Liver (tissue), 9 donors: ENCODE results near the gene FRMD4B. TPM values are rescaled to one million over a fixed set of nuclear protein-coding genes. Genes with fewer than 3 reads are reported as not detected.

ENCODE experiments used
- DNase-seq: peaks from one replicate; pipeline ENCODE4 v3.0.0-alpha.2; 2017; ENCODE audit warnings: low spot score
- H3K27ac ChIP-seq, 2 donors: one replicate each; pipeline ENCODE4 v1.7.0; 2013; ENCODE audit warnings: inconsistent platforms in 2 of 2, low read length in 2 of 2, control low read depth in 1 of 2, low read depth in 1 of 2, mild to moderate bottlenecking in 1 of 2
- H3K27me3 ChIP-seq, 4 donors: one replicate each; pipeline versions ENCODE4 v1.6.1 to v1.7.0; 2013; ENCODE audit warnings: low read length in 3 of 4, inconsistent platforms in 1 of 4, mild to moderate bottlenecking in 1 of 4, moderate library complexity in 1 of 4; ENCODE audit not compliant: control insufficient read depth in 4 of 4, insufficient read depth in 4 of 4
- H3K36me3 ChIP-seq, 4 donors: one replicate each; pipeline versions ENCODE4 v1.6.1 to v1.7.0; 2013; ENCODE audit warnings: low read length in 3 of 4, mild to moderate bottlenecking in 3 of 4, low read depth in 1 of 4, moderate library complexity in 1 of 4; ENCODE audit not compliant: control insufficient read depth in 4 of 4, insufficient read depth in 3 of 4
- H3K4me1 ChIP-seq, 4 donors: one replicate each; pipeline versions ENCODE4 v1.6.1 to v1.7.0; 2013; ENCODE audit warnings: low read length in 3 of 4, mild to moderate bottlenecking in 3 of 4, moderate library complexity in 1 of 4; ENCODE audit not compliant: control insufficient read depth in 4 of 4, insufficient read depth in 4 of 4
- H3K4me3 ChIP-seq, 3 donors: one replicate each; pipeline versions ENCODE4 v1.6.1 to v1.7.0; 2013; ENCODE audit warnings: low read length in 3 of 3, control low read depth in 1 of 3, low read depth in 1 of 3, mild to moderate bottlenecking in 1 of 3
- H3K9ac ChIP-seq, 2 donors: one replicate each; pipeline ENCODE4 v1.7.0; 2013; ENCODE audit warnings: low read length in 2 of 2, mild to moderate bottlenecking in 2 of 2, moderate library complexity in 2 of 2, control low read depth in 1 of 2, low read depth in 1 of 2
- H3K9me3 ChIP-seq, 4 donors: one replicate each; pipeline versions ENCODE4 v1.6.1 to v1.7.0; 2013; ENCODE audit warnings: low read length in 3 of 4; ENCODE audit not compliant: control insufficient read depth in 4 of 4
- EGR1 ChIP-seq, 2 donors: IDR thresholded peaks; 2 replicates each; pipeline ENCODE4 v1.6.1; 2016 to 2018; ENCODE audit warnings: antibody characterized with exemption in 2 of 2, low read depth in 2 of 2
- FOXA1 ChIP-seq: IDR thresholded peaks from 2 replicates; pipeline ENCODE4 v1.6.1; 2016; ENCODE audit warnings: antibody characterized with exemption
- FOXA2 ChIP-seq: IDR thresholded peaks from 2 replicates; pipeline ENCODE4 v1.6.1; 2016; ENCODE audit warnings: antibody characterized with exemption
- GABPA ChIP-seq, 2 donors: IDR thresholded peaks in 1 of 2; conservative IDR thresholded peaks in 1 of 2; 2 replicates each; pipeline ENCODE4 v1.6.1; 2016; ENCODE audit warnings: antibody characterized with exemption in 2 of 2, mild to moderate bottlenecking in 1 of 2, moderate library complexity in 1 of 2
- HNF4A ChIP-seq, 2 donors: conservative IDR thresholded peaks; 2 replicates each; pipeline ENCODE4 v1.6.1; 2016; ENCODE audit warnings: antibody characterized with exemption in 2 of 2, mild to moderate bottlenecking in 2 of 2
- HNF4G ChIP-seq: IDR thresholded peaks from 2 replicates; pipeline ENCODE4 v1.6.1; 2016; ENCODE audit warnings: antibody characterized with exemption
- JUND ChIP-seq, 2 donors: IDR thresholded peaks; 2 replicates each; pipeline ENCODE4 v1.6.1; 2016; ENCODE audit warnings: antibody characterized with exemption in 2 of 2
- NR2F2 ChIP-seq: IDR thresholded peaks from 2 replicates; pipeline ENCODE4 v1.6.1; 2016; ENCODE audit warnings: antibody characterized with exemption
- RAD21 ChIP-seq, 2 donors: IDR thresholded peaks; 2 replicates each; pipeline ENCODE4 v1.6.1; 2016; ENCODE audit warnings: antibody characterized with exemption in 2 of 2, mild to moderate bottlenecking in 2 of 2
- RXRA ChIP-seq, 2 donors: IDR thresholded peaks; 2 replicates each; pipeline ENCODE4 v1.6.1; 2017 to 2018; ENCODE audit warnings: antibody characterized with exemption in 2 of 2, mild to moderate bottlenecking in 1 of 2
- SP1 ChIP-seq: IDR thresholded peaks from 2 replicates; pipeline ENCODE4 v1.6.1; 2018; ENCODE audit warnings: antibody characterized with exemption, mild to moderate bottlenecking
- TAF1 ChIP-seq: conservative IDR thresholded peaks from 2 replicates; pipeline ENCODE4 v1.6.1; 2016; ENCODE audit warnings: antibody characterized with exemption, mild to moderate bottlenecking
- YY1 ChIP-seq: IDR thresholded peaks from 2 replicates; pipeline ENCODE4 v1.6.1; 2016; ENCODE audit warnings: antibody characterized with exemption, mild to moderate bottlenecking
- WGBS: extraction: QIAGEN DNeasy Blood & Tissue Kit; methylation state at CpG from one replicate; pipeline ENCODE4 v1.1.7; 2013; 5-methylcytosine and 5-hydroxymethylcytosine counted together
- polyA plus RNA-seq, 2 donors: library from polyadenylated mRNA; stranded (reverse) in 1 of 2; unstranded in 1 of 2; fragments of 200-250 nt in 1 of 2; fragments of >200 nt in 1 of 2; fragmentation: Nextera tagmentation in 1 of 2; extraction: Ambion mirVana in 1 of 2; gene quantifications; one replicate each; pipeline versions ENCODE4 v1.2.1 to v1.2.3, GENCODE V29; 2013 to 2015
- total RNA-seq, 2 donors: library from RNA; depleted of rRNA; stranded (reverse); fragments of >200 nt; gene quantifications; one replicate each; pipeline ENCODE4 v1.2.3, GENCODE V29; 2014
- TF ChIP-seq, protein P1 (sequence below): IDR thresholded peaks from 2 replicates; pipeline ENCODE4 v1.6.1; 2016; ENCODE audit warnings: antibody characterized with exemption
- TF ChIP-seq, protein P2 (sequence below): IDR thresholded peaks from 2 replicates; pipeline ENCODE4 v1.6.1; 2016; ENCODE audit warnings: antibody characterized with exemption
- TF ChIP-seq, protein P3 (sequence below): IDR thresholded peaks from 2 replicates; pipeline ENCODE4 v1.6.1; 2016; ENCODE audit warnings: antibody characterized with exemption, mild to moderate bottlenecking
- TF ChIP-seq, protein P4 (sequence below): IDR thresholded peaks from 2 replicates; pipeline ENCODE4 v1.6.1; 2016; ENCODE audit warnings: antibody characterized with exemption
- TF ChIP-seq, protein P5 (sequence below): fragments of 150-350 bp; IDR thresholded peaks from 2 replicates; pipeline ENCODE4 v1.5.1; 2017; ENCODE audit warnings: improper control_type of control experiment, low read depth, low read length; ENCODE audit not compliant: missing input control
- donor health status: healthy.
- donor health status: healthy.
- donor health status: healthy.
- donor health status: healthy.
- donor health status: healthy.

Gene FRMD4B
- total and polyA plus RNA-seq, 4 donors, result 7.3 to 22.6 (median 15.0) TPM

DNA sequence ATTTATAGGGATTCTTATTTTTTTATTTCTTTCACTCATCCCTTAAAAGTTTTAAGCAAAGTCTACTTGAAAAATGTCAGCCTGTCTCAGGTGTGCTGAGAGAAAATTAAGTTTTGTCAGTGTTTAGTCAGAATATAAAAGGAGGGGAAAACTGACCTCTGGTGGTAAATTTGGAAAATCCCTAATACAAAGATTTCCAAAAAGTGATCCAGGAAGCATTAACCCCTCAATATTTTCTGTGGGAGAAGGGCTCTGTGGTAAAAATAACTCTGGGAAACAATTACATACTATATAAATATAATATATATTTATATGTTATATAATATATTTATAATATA, 41.0 kb upstream of the FRMD4B start:
- Histone ChIP-seq H3K4me1 (no peaks in the 10 kb centered on the region), H3K27ac (no peak overlapping the region), H3K36me3 (no peaks in the 10 kb centered on the region), H3K27me3 (no peaks in the 10 kb centered on the region), H3K9me3 (no peaks in the 10 kb centered on the region), H3K9ac (no peak overlapping the region), H3K4me3 (no peak overlapping the region)
- TF ChIP-seq RAD21 (IDR thresholded peaks at IDR 0.05) (peak; percentile 14 to 28), EGR1 (IDR thresholded peaks at IDR 0.05; ENCODE audit: low read depth in 2 of 2) (no peak)
- DNase-seq, result no peak

DNA sequence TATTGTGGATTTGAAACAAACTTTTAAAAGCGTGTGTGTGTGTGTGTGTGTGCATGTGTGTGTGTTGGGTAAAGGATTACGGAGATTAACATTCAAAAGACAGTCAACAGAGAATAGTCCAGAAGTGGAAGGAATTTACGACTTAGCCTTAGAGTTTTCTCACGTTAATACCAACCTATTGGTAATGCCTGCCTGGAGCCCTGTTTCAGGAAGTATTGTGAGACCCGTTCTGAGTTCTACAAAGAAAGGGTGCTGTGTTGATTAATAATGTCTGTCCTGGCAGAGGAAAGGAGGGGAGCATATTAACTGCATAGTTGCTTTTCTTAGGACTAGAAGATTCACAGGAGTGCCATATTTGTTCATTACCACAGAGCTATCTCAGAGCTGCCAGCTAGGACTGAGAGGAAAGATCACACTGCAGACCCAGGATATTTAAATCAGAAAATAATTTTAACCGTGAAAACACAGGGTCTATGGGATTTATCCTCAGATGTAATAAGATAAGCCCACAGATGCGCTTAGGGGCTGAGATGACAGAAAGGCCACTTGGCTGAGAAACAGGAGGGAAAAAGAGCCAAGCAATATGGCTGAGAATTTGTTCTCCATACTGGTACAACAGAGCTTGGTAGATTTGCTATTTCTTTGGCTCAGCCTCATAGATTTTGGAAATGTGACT, 40.5 kb upstream of the FRMD4B start:
- no peak for DNase-seq
- Histone ChIP-seq H3K4me1 (no peaks in the 10 kb centered on the region), H3K27me3 (no peaks in the 10 kb centered on the region), H3K9me3 (no peaks in the 10 kb centered on the region), H3K9ac (no peak overlapping the region), H3K36me3 (no peaks in the 10 kb centered on the region), H3K4me3 (no peak overlapping the region), H3K27ac (no peak overlapping the region)
- WGBS, result 78% methylated on average over 7 of the region's 7 CpGs
- TF ChIP-seq, protein P1, sequence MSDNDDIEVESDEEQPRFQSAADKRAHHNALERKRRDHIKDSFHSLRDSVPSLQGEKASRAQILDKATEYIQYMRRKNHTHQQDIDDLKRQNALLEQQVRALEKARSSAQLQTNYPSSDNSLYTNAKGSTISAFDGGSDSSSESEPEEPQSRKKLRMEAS, result no peak
- TF ChIP-seq, protein P2, sequence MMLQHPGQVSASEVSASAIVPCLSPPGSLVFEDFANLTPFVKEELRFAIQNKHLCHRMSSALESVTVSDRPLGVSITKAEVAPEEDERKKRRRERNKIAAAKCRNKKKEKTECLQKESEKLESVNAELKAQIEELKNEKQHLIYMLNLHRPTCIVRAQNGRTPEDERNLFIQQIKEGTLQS, result no peak
- no peak for TF ChIP-seq JUND (IDR thresholded peaks at IDR 0.05)
- TF ChIP-seq, protein P3, sequence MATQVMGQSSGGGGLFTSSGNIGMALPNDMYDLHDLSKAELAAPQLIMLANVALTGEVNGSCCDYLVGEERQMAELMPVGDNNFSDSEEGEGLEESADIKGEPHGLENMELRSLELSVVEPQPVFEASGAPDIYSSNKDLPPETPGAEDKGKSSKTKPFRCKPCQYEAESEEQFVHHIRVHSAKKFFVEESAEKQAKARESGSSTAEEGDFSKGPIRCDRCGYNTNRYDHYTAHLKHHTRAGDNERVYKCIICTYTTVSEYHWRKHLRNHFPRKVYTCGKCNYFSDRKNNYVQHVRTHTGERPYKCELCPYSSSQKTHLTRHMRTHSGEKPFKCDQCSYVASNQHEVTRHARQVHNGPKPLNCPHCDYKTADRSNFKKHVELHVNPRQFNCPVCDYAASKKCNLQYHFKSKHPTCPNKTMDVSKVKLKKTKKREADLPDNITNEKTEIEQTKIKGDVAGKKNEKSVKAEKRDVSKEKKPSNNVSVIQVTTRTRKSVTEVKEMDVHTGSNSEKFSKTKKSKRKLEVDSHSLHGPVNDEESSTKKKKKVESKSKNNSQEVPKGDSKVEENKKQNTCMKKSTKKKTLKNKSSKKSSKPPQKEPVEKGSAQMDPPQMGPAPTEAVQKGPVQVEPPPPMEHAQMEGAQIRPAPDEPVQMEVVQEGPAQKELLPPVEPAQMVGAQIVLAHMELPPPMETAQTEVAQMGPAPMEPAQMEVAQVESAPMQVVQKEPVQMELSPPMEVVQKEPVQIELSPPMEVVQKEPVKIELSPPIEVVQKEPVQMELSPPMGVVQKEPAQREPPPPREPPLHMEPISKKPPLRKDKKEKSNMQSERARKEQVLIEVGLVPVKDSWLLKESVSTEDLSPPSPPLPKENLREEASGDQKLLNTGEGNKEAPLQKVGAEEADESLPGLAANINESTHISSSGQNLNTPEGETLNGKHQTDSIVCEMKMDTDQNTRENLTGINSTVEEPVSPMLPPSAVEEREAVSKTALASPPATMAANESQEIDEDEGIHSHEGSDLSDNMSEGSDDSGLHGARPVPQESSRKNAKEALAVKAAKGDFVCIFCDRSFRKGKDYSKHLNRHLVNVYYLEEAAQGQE, result no peak
- TF ChIP-seq, protein P4, sequence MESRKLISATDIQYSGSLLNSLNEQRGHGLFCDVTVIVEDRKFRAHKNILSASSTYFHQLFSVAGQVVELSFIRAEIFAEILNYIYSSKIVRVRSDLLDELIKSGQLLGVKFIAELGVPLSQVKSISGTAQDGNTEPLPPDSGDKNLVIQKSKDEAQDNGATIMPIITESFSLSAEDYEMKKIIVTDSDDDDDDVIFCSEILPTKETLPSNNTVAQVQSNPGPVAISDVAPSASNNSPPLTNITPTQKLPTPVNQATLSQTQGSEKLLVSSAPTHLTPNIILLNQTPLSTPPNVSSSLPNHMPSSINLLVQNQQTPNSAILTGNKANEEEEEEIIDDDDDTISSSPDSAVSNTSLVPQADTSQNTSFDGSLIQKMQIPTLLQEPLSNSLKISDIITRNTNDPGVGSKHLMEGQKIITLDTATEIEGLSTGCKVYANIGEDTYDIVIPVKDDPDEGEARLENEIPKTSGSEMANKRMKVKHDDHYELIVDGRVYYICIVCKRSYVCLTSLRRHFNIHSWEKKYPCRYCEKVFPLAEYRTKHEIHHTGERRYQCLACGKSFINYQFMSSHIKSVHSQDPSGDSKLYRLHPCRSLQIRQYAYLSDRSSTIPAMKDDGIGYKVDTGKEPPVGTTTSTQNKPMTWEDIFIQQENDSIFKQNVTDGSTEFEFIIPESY, result no peak
- no peak for TF ChIP-seq FOXA2
- no peak for TF ChIP-seq YY1
- TF ChIP-seq TAF1, result no peak
- no peak for TF ChIP-seq RXRA (IDR thresholded peaks at IDR 0.05)
- TF ChIP-seq RAD21 (IDR thresholded peaks at IDR 0.05), result no peak
- TF ChIP-seq HNF4A (conservative IDR thresholded peaks at IDR 0.05), result no peak
- TF ChIP-seq, protein P5, sequence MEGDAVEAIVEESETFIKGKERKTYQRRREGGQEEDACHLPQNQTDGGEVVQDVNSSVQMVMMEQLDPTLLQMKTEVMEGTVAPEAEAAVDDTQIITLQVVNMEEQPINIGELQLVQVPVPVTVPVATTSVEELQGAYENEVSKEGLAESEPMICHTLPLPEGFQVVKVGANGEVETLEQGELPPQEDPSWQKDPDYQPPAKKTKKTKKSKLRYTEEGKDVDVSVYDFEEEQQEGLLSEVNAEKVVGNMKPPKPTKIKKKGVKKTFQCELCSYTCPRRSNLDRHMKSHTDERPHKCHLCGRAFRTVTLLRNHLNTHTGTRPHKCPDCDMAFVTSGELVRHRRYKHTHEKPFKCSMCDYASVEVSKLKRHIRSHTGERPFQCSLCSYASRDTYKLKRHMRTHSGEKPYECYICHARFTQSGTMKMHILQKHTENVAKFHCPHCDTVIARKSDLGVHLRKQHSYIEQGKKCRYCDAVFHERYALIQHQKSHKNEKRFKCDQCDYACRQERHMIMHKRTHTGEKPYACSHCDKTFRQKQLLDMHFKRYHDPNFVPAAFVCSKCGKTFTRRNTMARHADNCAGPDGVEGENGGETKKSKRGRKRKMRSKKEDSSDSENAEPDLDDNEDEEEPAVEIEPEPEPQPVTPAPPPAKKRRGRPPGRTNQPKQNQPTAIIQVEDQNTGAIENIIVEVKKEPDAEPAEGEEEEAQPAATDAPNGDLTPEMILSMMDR, result no peak
- no peak for TF ChIP-seq FOXA1
- no peak for TF ChIP-seq SP1
- TF ChIP-seq GABPA (IDR thresholded peaks at IDR 0.05 in 1 of 2, conservative IDR thresholded peaks at IDR 0.05 in 1 of 2), result no peak
- no peak for TF ChIP-seq HNF4G
- TF ChIP-seq NR2F2, result no peak
